ENCODE measurements around the gene BTNL8. TPM values are rescaled to one million over a fixed set of nuclear protein-coding genes. Genes with fewer than 3 reads are reported as not detected.

BTNL8 gene
- total RNA-seq, 1 donor, result not detected

GRCh38 chr5:180938294-180938693, 39.3 kb downstream of the BTNL8 start:
- DNase-seq (ENCODE audit: insufficient read length, low spot score, missing footprints), result no peak
- Histone ChIP-seq H3K79me2 (ENCODE audit: insufficient read depth, low read length) (no peaks in the 10 kb centered on the region), H3K4me2 (ENCODE audit: insufficient read depth, low read length) (no peak overlapping the region), H2AFZ (ENCODE audit: low read length) (no peak overlapping the region), H3K36me3 (ENCODE audit: insufficient read depth, low read length) (no peaks in the 10 kb centered on the region), H3K27ac (ENCODE audit: low read depth, low read length) (no peak overlapping the region), H3K9me3 (ENCODE audit: low read depth, low read length) (no peaks in the 10 kb centered on the region), H3K4me1 (ENCODE audit: insufficient read depth, low read length) (no peaks in the 10 kb centered on the region), H3K27me3 (ENCODE audit: insufficient read depth, low read length) (no peaks in the 10 kb centered on the region), H4K20me1 (ENCODE audit: insufficient read depth, low read length) (no peaks in the 10 kb centered on the region), H3K4me3 (ENCODE audit: insufficient read depth, low read length) (no peak overlapping the region)
- TF ChIP-seq, protein P1, sequence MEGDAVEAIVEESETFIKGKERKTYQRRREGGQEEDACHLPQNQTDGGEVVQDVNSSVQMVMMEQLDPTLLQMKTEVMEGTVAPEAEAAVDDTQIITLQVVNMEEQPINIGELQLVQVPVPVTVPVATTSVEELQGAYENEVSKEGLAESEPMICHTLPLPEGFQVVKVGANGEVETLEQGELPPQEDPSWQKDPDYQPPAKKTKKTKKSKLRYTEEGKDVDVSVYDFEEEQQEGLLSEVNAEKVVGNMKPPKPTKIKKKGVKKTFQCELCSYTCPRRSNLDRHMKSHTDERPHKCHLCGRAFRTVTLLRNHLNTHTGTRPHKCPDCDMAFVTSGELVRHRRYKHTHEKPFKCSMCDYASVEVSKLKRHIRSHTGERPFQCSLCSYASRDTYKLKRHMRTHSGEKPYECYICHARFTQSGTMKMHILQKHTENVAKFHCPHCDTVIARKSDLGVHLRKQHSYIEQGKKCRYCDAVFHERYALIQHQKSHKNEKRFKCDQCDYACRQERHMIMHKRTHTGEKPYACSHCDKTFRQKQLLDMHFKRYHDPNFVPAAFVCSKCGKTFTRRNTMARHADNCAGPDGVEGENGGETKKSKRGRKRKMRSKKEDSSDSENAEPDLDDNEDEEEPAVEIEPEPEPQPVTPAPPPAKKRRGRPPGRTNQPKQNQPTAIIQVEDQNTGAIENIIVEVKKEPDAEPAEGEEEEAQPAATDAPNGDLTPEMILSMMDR (IDR thresholded peaks at IDR 0.05; ENCODE audit: extremely low read depth, low read depth, low read length), result no peak

DNA sequence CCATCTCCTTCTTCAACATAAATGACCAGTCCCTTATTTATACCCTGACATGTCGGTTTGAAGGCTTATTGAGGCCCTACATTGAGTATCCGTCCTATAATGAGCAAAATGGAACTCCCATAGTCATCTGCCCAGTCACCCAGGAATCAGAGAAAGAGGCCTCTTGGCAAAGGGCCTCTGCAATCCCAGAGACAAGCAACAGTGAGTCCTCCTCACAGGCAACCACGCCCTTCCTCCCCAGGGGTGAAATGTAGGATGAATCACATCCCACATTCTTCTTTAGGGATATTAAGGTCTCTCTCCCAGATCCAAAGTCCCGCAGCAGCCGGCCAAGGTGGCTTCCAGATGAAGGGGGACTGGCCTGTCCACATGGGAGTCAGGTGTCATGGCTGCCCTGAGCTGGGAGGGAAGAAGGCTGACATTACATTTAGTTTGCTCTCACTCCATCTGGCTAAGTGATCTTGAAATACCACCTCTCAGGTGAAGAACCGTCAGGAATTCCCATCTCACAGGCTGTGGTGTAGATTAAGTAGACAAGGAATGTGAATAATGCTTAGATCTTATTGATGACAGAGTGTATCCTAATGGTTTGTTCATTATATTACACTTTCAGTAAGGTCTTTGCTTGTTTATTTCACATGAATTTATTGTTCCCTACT, 51.5 kb downstream of the BTNL8 start:
- Histone ChIP-seq H3K27ac (ENCODE audit: low read depth, low read length) (no peak overlapping the region), H3K4me1 (ENCODE audit: insufficient read depth, low read length) (no peaks in the 10 kb centered on the region), H3K79me2 (ENCODE audit: insufficient read depth, low read length) (no peaks in the 10 kb centered on the region), H2AFZ (ENCODE audit: low read length) (no peak overlapping the region), H3K4me2 (ENCODE audit: insufficient read depth, low read length) (no peak overlapping the region), H3K27me3 (ENCODE audit: insufficient read depth, low read length) (no peaks in the 10 kb centered on the region), H4K20me1 (ENCODE audit: insufficient read depth, low read length) (no peaks in the 10 kb centered on the region), H3K36me3 (ENCODE audit: insufficient read depth, low read length) (no peaks in the 10 kb centered on the region), H3K4me3 (ENCODE audit: insufficient read depth, low read length) (no peak overlapping the region), H3K9me3 (ENCODE audit: low read depth, low read length) (no peaks in the 10 kb centered on the region)
- TF ChIP-seq, protein P1 (IDR thresholded peaks at IDR 0.05; ENCODE audit: extremely low read depth, low read depth, low read length), result no peak
- no peak for DNase-seq (ENCODE audit: insufficient read length, low spot score, missing footprints)

- H3K27ac ChIP-seq (ENCODE audit: low read depth, low read length), result no peak overlapping the region
- no peak overlapping the region for H3K4me2 ChIP-seq (ENCODE audit: insufficient read depth, low read length)
- no peaks in the 10 kb centered on the region for H3K79me2 ChIP-seq (ENCODE audit: insufficient read depth, low read length)
- H2AFZ ChIP-seq (ENCODE audit: low read length), result no peak overlapping the region
- no peak for DNase-seq (ENCODE audit: insufficient read length, low spot score, missing footprints)
- H3K9me3 ChIP-seq (ENCODE audit: low read depth, low read length), result no peaks in the 10 kb centered on the region
- TF ChIP-seq, protein P1 (IDR thresholded peaks at IDR 0.05; ENCODE audit: extremely low read depth, low read depth, low read length), result no peak
- H3K4me1 ChIP-seq (ENCODE audit: insufficient read depth, low read length), result no peaks in the 10 kb centered on the region
- H4K20me1 ChIP-seq (ENCODE audit: insufficient read depth, low read length), result no peaks in the 10 kb centered on the region
- no peak overlapping the region for H3K4me3 ChIP-seq (ENCODE audit: insufficient read depth, low read length)
- H3K36me3 ChIP-seq (ENCODE audit: insufficient read depth, low read length), result no peaks in the 10 kb centered on the region
- H3K27me3 ChIP-seq (ENCODE audit: insufficient read depth, low read length), result no peaks in the 10 kb centered on the region
These were observed 60.7 kb downstream of the BTNL8 start for GRCh38 chr5:180959661-180960060.

GRCh38 chr5:180960209-180960608, 61.2 kb downstream of the BTNL8 start:
- Histone ChIP-seq H3K79me2 (ENCODE audit: insufficient read depth, low read length) (no peaks in the 10 kb centered on the region), H3K27ac (ENCODE audit: low read depth, low read length) (no peak overlapping the region), H3K9me3 (ENCODE audit: low read depth, low read length) (no peaks in the 10 kb centered on the region), H3K4me3 (ENCODE audit: insufficient read depth, low read length) (no peak overlapping the region), H4K20me1 (ENCODE audit: insufficient read depth, low read length) (no peaks in the 10 kb centered on the region), H3K4me2 (ENCODE audit: insufficient read depth, low read length) (no peak overlapping the region), H3K36me3 (ENCODE audit: insufficient read depth, low read length) (no peaks in the 10 kb centered on the region), H2AFZ (ENCODE audit: low read length) (no peak overlapping the region), H3K4me1 (ENCODE audit: insufficient read depth, low read length) (no peaks in the 10 kb centered on the region), H3K27me3 (ENCODE audit: insufficient read depth, low read length) (no peaks in the 10 kb centered on the region)
- TF ChIP-seq, protein P1 (IDR thresholded peaks at IDR 0.05; ENCODE audit: extremely low read depth, low read depth, low read length), result no peak
- DNase-seq (ENCODE audit: insufficient read length, low spot score, missing footprints), result no peak

Data from osteoblast (primary cell).